ENCODE results near the gene CCN2.

DNA sequence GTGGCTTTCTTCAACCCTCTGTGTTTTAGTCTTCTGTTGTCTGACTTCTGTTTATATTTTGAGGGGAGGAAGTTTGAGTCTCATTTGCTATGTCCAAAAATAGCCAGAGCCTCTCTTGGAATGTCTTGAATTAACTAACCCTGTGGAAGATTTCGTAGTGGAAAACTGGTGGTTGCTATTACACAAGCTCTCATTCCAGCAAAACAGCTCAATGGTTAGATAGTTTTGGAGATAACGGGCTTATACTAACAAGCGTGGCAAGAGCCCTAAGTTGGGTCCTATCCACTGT is 1.6 kb downstream of the CCN2 start:
- TF ChIP-seq, protein P1, sequence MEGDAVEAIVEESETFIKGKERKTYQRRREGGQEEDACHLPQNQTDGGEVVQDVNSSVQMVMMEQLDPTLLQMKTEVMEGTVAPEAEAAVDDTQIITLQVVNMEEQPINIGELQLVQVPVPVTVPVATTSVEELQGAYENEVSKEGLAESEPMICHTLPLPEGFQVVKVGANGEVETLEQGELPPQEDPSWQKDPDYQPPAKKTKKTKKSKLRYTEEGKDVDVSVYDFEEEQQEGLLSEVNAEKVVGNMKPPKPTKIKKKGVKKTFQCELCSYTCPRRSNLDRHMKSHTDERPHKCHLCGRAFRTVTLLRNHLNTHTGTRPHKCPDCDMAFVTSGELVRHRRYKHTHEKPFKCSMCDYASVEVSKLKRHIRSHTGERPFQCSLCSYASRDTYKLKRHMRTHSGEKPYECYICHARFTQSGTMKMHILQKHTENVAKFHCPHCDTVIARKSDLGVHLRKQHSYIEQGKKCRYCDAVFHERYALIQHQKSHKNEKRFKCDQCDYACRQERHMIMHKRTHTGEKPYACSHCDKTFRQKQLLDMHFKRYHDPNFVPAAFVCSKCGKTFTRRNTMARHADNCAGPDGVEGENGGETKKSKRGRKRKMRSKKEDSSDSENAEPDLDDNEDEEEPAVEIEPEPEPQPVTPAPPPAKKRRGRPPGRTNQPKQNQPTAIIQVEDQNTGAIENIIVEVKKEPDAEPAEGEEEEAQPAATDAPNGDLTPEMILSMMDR (IDR thresholded peaks at IDR 0.05) = no peak
- no peak for TF ChIP-seq POLR2A (IDR thresholded peaks at IDR 0.05)
